ENCODE measurements around the gene BNIP3. TPM values are rescaled to one million over a fixed set of nuclear protein-coding genes. Genes with fewer than 3 reads are reported as not detected.

The BNIP3 gene
- total RNA-seq, 2 experiments from 2014 or later = 59.0 to 62.2 TPM

DNA sequence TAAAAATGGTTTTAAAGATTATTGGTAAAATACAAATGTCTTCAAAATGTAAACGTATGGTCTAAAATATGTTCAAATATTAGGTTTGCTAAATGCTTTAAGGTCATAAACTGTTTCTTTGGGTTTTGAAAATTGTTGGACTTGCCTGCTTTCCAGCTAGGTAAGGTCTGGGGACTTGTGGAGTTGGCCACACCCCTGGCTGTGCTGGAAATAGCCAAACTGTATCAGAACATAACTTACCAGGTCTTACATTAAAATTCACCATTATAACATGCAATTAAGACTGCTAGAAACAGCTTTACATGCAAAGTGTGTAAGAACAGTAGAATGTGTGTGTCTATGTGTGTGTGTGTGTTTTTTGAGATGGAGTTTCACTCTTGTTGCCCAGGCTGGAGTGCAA, 29.7 kb upstream of the BNIP3 start:
- no peak for DNase-seq
- H3K9me3 Mint-ChIP-seq = peaks cover 2% of the 10 kb centered on the region
- peaks cover 3% of the 10 kb centered on the region for H3K4me1 Mint-ChIP-seq
- POLR2A ChIA-PET = interaction anchor here (0.6 kb wide), 1 partner anchor 87 kb away, joined by 6 read pairs; no protein-coding TSS in a partner anchor
- H3K36me3 Mint-ChIP-seq (ENCODE audit: low read depth) = no peaks in the 10 kb centered on the region
- H3K27ac Mint-ChIP-seq = no peak overlapping the region
- CTCF ChIA-PET = no interaction called here
- H3K4me3 Mint-ChIP-seq = no peak overlapping the region
- H3K27me3 Mint-ChIP-seq = peaks cover 23% of the 10 kb centered on the region

DNA sequence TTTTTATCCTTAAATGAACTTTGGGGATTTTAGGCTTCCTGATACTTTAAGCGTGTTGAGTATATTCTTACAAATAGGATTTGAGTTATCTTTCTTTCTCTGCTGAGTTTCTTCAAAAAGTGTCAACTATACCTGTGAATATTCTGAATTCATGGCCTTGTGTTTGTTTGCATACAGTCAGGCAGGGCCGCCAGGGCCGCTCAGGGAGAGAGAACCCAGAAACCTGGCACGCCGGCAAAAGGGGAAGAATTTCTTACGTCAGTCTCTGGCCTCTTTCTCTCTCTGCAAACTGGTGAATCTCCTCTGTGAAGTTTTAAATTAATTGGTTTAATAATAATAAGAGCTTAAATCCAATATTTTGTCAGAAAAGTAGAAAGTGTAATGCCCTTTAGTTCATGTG, 29.3 kb upstream of the BNIP3 start:
- H3K27ac Mint-ChIP-seq = no peak overlapping the region
- CTCF ChIA-PET = no interaction called here
- no peaks in the 10 kb centered on the region for H3K36me3 Mint-ChIP-seq (ENCODE audit: low read depth)
- peaks cover 23% of the 10 kb centered on the region for H3K27me3 Mint-ChIP-seq
- no peak for DNase-seq
- POLR2A ChIA-PET = interaction anchor here (0.6 kb wide), 1 partner anchor 87 kb away, joined by 6 read pairs; no protein-coding TSS in a partner anchor
- peaks cover 5% of the 10 kb centered on the region for H3K4me1 Mint-ChIP-seq
- no peak overlapping the region for H3K4me3 Mint-ChIP-seq
- H3K9me3 Mint-ChIP-seq = peaks cover 3% of the 10 kb centered on the region

- Mint-ChIP-seq H3K27me3 (peaks cover 23% of the 10 kb centered on the region), H3K27ac (no peak overlapping the region), H3K36me3 (ENCODE audit: low read depth) (no peaks in the 10 kb centered on the region), H3K4me1 (peaks cover 5% of the 10 kb centered on the region), H3K9me3 (peaks cover 6% of the 10 kb centered on the region), H3K4me3 (no peak overlapping the region)
- no peak for DNase-seq
- CTCF ChIA-PET = no interaction called here
- POLR2A ChIA-PET = interaction anchor here (0.6 kb wide), 1 partner anchor 86 kb away, joined by 6 read pairs; no protein-coding TSS in a partner anchor
These were observed 28.8 kb upstream of the BNIP3 start for GRCh38 chr10:132010483-132010882.

DNA sequence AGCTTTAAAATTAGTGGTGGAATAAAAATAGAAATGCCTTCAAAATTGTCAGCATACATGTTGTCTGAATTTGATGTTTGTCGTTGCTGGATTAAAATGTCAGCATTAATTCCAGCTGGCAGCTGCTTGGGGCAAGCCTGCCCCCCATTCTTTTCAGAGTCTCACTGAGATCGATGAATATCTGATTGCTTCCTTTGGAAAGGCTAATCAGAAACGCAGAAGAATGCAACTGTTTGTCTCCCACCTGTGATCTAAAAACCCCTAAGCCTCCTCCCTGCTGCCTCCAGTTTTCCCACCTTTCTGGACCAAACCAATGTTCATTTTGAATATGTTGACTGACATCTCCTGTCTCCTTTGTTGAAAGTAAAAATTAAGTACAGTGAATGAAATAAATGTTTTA, 27.9 kb upstream of the BNIP3 start:
- no peaks in the 10 kb centered on the region for H3K36me3 Mint-ChIP-seq (ENCODE audit: low read depth)
- no peak overlapping the region for H3K27ac Mint-ChIP-seq
- peaks cover 12% of the 10 kb centered on the region for H3K9me3 Mint-ChIP-seq
- ChIA-PET POLR2A (no interaction called here), CTCF (no interaction called here)
- DNase-seq = no peak
- peaks cover 23% of the 10 kb centered on the region for H3K27me3 Mint-ChIP-seq
- H3K4me1 Mint-ChIP-seq = peaks cover 11% of the 10 kb centered on the region
- H3K4me3 Mint-ChIP-seq = no peak overlapping the region

- Mint-ChIP-seq H3K27me3 (peaks cover 22% of the 10 kb centered on the region), H3K27ac (no peak overlapping the region), H3K4me1 (peaks cover 12% of the 10 kb centered on the region), H3K36me3 (ENCODE audit: low read depth) (no peaks in the 10 kb centered on the region), H3K9me3 (peaks cover 12% of the 10 kb centered on the region), H3K4me3 (no peak overlapping the region)
- ChIA-PET POLR2A (no interaction called here), CTCF (no interaction called here)
- no peak for DNase-seq
These were observed 26.0 kb upstream of the BNIP3 start for GRCh38 chr10:132007681-132008080.

DNA sequence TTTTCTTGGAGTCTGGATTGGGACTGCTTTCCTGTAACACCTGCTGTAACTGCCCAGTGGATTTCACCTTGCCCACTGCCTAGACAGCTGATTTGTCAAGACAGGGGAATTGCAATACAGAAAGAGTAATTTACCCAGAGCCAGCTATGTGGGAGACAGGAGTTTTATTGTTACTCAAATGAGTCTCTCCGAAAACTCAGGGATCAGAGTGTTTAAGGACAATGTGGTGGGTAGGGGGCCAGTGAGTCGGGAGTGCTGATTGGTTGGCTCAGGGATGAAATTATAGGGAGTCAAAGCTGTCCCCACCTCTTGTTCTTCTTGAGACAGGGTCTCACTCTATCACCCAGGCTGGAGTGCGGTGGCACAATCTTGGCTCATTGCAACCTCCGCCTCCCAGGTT, 25.2 kb upstream of the BNIP3 start:
- POLR2A ChIA-PET = no interaction called here
- Mint-ChIP-seq H3K4me3 (no peak overlapping the region), H3K4me1 (peaks cover 12% of the 10 kb centered on the region), H3K9me3 (peaks cover 12% of the 10 kb centered on the region), H3K27ac (no peak overlapping the region), H3K36me3 (ENCODE audit: low read depth) (no peaks in the 10 kb centered on the region), H3K27me3 (peaks cover 22% of the 10 kb centered on the region)
- CTCF ChIA-PET = no interaction called here
- DNase-seq = no peak

- peaks cover 12% of the 10 kb centered on the region for H3K9me3 Mint-ChIP-seq
- DNase-seq = no peak
- POLR2A ChIA-PET = no interaction called here
- peaks cover 13% of the 10 kb centered on the region for H3K27me3 Mint-ChIP-seq
- H3K4me1 Mint-ChIP-seq = peaks cover 16% of the 10 kb centered on the region
- CTCF ChIA-PET = interaction anchor here (1.6 kb wide), 1 partner anchor 18 kb away, joined by 5 read pairs; no protein-coding TSS in a partner anchor
- H3K27ac Mint-ChIP-seq = no peak overlapping the region
- H3K36me3 Mint-ChIP-seq (ENCODE audit: low read depth) = no peaks in the 10 kb centered on the region
- H3K4me3 Mint-ChIP-seq = no peak overlapping the region
These were observed 23.4 kb upstream of the BNIP3 start for GRCh38 chr10:132005147-132005546.

DNA sequence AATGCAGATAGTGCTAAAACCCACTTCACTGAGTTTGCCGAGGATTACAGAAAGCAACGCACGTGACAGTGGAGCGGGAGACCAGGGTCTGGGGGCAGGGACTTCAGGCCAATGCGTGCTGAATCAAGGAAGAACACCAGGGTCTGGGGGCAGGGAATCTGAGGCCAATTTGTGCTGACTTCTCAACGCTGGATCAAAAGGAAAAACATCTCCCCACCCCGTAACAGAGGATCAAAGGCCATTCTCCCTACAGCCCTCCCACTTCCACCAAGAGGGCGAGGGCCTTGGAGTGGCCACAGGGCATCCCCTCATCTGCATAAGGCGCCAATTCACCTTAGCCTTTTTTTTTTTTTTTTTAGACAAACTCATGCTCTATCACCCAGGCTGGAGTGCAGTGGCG, 22.3 kb upstream of the BNIP3 start:
- ChIA-PET POLR2A (no interaction called here), CTCF (interaction anchor here (1.1 to 1.6 kb wide), 2 partner anchors 19 to 118 kb away, joined by 5 read pairs; no protein-coding TSS in a partner anchor)
- Mint-ChIP-seq H3K36me3 (ENCODE audit: low read depth) (no peaks in the 10 kb centered on the region), H3K27ac (no peak overlapping the region), H3K4me1 (peaks cover 16% of the 10 kb centered on the region), H3K9me3 (peaks cover 12% of the 10 kb centered on the region), H3K27me3 (peaks cover 6% of the 10 kb centered on the region), H3K4me3 (no peak overlapping the region)
- DNase-seq = no peak

DNA sequence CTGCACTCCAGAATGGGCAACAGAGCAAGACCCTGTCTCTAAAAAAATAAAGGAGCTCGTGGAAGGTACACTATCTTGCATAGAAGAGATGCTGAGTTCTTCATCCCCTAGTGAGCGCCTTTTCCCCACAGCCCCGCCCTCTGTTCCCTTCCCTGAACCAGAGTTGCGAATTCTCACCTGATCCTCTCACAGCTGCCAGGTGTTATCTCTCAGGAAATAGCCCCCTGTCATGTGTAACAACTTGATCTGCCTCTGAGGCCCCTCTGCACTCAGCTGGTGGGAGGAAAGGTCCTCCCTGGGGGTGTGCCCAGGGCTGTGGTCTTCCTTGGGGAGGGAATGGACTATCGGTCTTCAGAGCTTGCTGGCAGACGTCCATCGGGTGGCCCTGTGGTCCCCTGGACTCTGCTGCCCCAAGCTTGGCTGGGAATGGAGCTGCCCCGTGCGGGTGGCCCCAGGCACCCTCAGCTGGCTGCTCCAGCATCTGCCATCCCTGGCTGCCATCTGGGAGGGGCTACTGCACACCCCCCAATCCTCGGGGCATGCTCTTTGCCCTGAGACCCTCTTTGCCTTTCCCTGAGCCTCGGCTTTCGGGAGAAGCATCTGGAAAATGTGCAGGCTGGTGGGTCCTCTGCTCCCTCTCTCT, 21.7 kb upstream of the BNIP3 start:
- H3K4me1 Mint-ChIP-seq = peaks cover 16% of the 10 kb centered on the region
- ChIA-PET CTCF (interaction anchor here (0.8 to 1.1 kb wide), 2 partner anchors 104 to 118 kb away, joined by 3 to 5 read pairs; no protein-coding TSS in a partner anchor), POLR2A (no interaction called here)
- peaks cover 6% of the 10 kb centered on the region for H3K27me3 Mint-ChIP-seq
- no peak overlapping the region for H3K4me3 Mint-ChIP-seq
- DNase-seq = no peak
- peaks cover 12% of the 10 kb centered on the region for H3K9me3 Mint-ChIP-seq
- no peak overlapping the region for H3K27ac Mint-ChIP-seq
- no peaks in the 10 kb centered on the region for H3K36me3 Mint-ChIP-seq (ENCODE audit: low read depth)

DNA sequence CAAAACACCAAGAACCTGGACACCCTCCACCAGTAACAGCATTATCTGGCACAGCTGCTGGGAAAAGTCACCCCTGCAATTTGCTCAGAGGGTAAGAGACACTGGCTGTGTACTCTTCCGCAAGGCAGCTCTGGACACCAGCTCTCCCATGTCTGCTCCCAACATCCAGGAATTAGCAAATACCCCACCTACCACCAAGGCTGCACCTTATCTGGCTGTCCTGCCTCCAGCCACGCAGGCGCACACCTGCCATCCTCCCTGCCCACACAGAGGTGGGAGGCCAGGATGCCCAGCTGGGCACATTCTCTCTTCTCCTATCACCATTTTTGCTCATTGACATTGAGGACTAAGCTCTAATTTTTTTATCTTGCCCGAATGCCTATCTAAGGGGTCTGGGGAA, 20.3 kb upstream of the BNIP3 start:
- CTCF ChIA-PET = no interaction called here
- Mint-ChIP-seq H3K27me3 (peaks cover 3% of the 10 kb centered on the region), H3K36me3 (ENCODE audit: low read depth) (no peaks in the 10 kb centered on the region), H3K4me3 (no peak overlapping the region), H3K9me3 (peaks cover 12% of the 10 kb centered on the region), H3K4me1 (peaks cover 13% of the 10 kb centered on the region), H3K27ac (no peak overlapping the region)
- POLR2A ChIA-PET = no interaction called here
- no peak for DNase-seq

- Mint-ChIP-seq H3K36me3 (ENCODE audit: low read depth) (no peaks in the 10 kb centered on the region), H3K27ac (no peak overlapping the region), H3K4me1 (peaks cover 12% of the 10 kb centered on the region), H3K9me3 (peaks cover 10% of the 10 kb centered on the region), H3K4me3 (no peak overlapping the region), H3K27me3 (no peaks in the 10 kb centered on the region)
- CTCF ChIA-PET = no interaction called here
- DNase-seq = no peak
- POLR2A ChIA-PET = no interaction called here
These were observed 19.7 kb upstream of the BNIP3 start for GRCh38 chr10:132001238-132001972.

DNA sequence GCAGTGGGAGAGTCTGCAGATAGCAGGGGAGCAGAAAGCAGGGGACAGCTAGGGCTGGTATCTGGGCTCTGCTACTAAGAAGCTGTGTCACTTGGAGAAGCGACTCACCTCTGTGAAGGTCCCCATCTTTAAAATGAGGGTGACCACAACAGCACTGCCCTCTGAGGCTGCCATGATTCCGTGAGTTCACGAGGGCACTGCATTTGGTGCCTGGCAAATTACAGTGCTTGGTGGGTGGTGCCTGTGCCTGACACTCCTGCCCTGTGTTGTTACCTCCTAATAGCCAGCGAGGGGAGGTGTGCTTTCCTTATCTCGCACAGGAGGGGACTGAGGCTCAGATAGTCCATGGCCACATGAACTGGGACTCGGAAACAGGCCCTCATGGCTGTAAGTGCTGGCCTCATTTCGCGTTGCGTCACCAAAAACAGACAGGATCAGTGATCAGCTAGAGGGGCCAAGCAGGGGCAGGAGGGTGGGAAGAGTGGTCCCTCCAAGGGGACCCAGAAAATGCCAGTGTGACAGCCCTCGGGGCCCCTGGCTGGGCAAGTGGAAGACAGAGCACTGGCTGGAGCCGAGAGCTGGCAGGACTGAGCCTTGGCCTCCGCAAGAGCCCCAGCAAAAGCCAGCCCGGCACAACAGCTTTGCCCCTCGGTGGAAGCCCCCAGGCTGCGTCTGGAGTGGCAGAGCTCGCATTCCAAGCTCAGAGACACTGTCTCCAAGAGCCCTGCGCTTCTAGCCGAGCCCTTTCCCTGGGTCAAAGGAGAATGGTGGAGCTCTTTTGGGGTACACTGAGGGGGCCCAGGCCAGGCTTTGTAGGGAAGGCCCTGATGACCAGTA, 17.3 kb upstream of the BNIP3 start:
- DNase-seq = no peak

More for the DNA sequence above, 17.3 kb upstream of the BNIP3 start:
- Mint-ChIP-seq H3K27ac (no peak overlapping the region), H3K36me3 (ENCODE audit: low read depth) (no peaks in the 10 kb centered on the region), H3K27me3 (no peaks in the 10 kb centered on the region), H3K9me3 (no peaks in the 10 kb centered on the region), H3K4me1 (peaks cover 3% of the 10 kb centered on the region), H3K4me3 (no peak overlapping the region)
- POLR2A ChIA-PET = no interaction called here
- CTCF ChIA-PET = interaction anchor here (1.4 to 1.5 kb wide), 2 partner anchors 18 to 24 kb away, joined by 4 read pairs; no protein-coding TSS in a partner anchor
